Stomach (tissue), 9 donors: Measurements from ENCODE around the gene OR2A1. TPM values are rescaled to one million over a fixed set of nuclear protein-coding genes. Genes with fewer than 3 reads are reported as not detected.
"Not testable (repeated sequence)": the region's sequence is repeated elsewhere in the genome, so short reads cannot be mapped to it uniquely, and the experiment has no call there.

ENCODE experiments used
- DNase-seq, 2 donors: peaks; one replicate each; pipeline versions ENCODE4 v3.0.0 to v3.0.0-alpha.2; 2013 to 2019
- H3K27ac ChIP-seq, 5 donors: fragments of 200-600 bp in 4 of 5; sonication (generic) in 4 of 5; one replicate each; pipeline ENCODE4 v1.5.1; 2013 to 2019; ENCODE audit warnings: mild to moderate bottlenecking in 1 of 5, moderate library complexity in 1 of 5
- H3K27me3 ChIP-seq, 3 donors: fragments of 200-600 bp; sonication (generic); one replicate each; pipeline ENCODE4 v1.5.1; 2017 to 2019; ENCODE audit warnings: mixed run types in 1 of 3
- H3K36me3 ChIP-seq, 4 donors: fragments of 200-600 bp; sonication (generic); 1 replicate in 3 of 4; 2 replicates in 1 of 4; pipeline ENCODE4 v1.5.1; 2016 to 2019
- H3K4me1 ChIP-seq, 4 donors: fragments of 200-600 bp; sonication (generic); one replicate each; pipeline ENCODE4 v1.5.1; 2016 to 2019
- H3K4me3 ChIP-seq, 4 donors: fragments of 200-600 bp; sonication (generic) in 3 of 4; one replicate each; pipeline ENCODE4 v1.5.1; 2016 to 2019; ENCODE audit warnings: mild to moderate bottlenecking in 1 of 4
- H3K9me3 ChIP-seq, 4 donors: fragments of 200-600 bp; sonication (generic); one replicate each; pipeline ENCODE4 v1.5.1; 2016 to 2019
- WGBS, 5 donors: extraction: QIAGEN DNeasy Blood & Tissue Kit in 3 of 5; methylation state at CpG; one replicate each; pipeline versions ENCODE4 v1.1.5 to v1.1.7; 2013 to 2018; 5-methylcytosine and 5-hydroxymethylcytosine counted together
- intact Hi-C: fragments of 100-400 bp; cut with DNase I; formaldehyde crosslinking; loops from one replicate; pipeline ENCODE4 v1.15.1; 2023; ENCODE audit warnings: low total_unique reads
- polyA plus RNA-seq, 3 donors: library from polyadenylated mRNA; stranded (reverse); fragments of 200-250 nt; gene quantifications; one replicate each; pipeline ENCODE4 v1.2.3, GENCODE V29; 2013
- total RNA-seq, 5 donors: library from RNA; depleted of rRNA; stranded (reverse); fragments of >200 nt; gene quantifications; one replicate each; pipeline versions ENCODE4 v1.1.0 to v1.2.3, GENCODE V29; 2014 to 2016
- donor health status: healthy with polysubstance abuse.
- donor health status: Bipolar disorder and iron deficiency.
- donor health status: healthy.

OR2A1 gene
- total and polyA plus RNA-seq, 8 donors: 0.05 to 0.37 TPM; not detected in 6

DNA sequence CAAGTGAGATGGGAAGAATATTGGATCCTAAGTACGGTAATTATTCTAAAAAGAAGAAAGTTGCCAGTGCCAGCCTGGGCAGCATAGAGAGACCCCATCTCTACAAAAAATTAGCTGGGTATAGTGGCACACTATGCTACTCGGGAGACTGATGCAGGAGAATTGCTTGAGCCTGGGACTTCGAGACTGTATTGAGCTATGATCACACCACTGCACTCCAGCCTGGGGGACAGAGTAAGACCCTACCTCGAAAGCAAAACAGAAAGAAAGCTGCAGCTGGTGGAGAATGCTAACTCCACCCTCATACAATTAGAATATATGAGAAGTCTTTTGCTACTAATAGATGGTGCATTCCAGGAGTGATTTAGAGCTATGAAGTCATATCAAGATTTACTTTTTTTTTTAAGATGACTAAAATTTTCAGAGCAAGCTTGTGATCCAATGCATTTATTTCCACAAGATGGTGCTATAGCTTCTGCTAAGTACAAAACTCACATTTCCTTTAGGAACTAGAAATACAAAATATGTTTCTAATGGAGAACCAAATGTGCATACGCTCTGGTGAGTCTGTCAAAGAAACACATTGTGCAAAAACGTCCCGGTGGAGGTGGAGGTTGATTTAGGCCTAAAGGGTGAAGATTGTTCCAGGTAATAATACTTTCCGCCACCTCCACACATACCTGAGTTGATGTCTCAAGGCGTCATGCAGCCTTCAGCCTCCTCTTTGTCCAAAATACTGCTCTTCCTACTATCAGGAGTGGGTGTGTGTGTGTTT is 19.2 kb downstream of the OR2A1 start:
- DNase-seq, H3K9me3 ChIP-seq, H3K36me3 ChIP-seq, H3K27me3 ChIP-seq, intact Hi-C loops, H3K4me1 ChIP-seq, H3K27ac ChIP-seq, H3K4me3 ChIP-seq: not testable (repeated sequence)
- whole genome bisulfite sequencing, 5 donors: 86 to 100% (median 95%) methylated on average over 1 to 4 of the region's 9 CpGs

GRCh38 chr7:144331996-144332288 is 19.7 kb downstream of the OR2A1 start:
- 65 to 92% (median 83%) methylated on average over 1 to 2 of the region's 2 CpGs for WGBS, 5 donors

DNA sequence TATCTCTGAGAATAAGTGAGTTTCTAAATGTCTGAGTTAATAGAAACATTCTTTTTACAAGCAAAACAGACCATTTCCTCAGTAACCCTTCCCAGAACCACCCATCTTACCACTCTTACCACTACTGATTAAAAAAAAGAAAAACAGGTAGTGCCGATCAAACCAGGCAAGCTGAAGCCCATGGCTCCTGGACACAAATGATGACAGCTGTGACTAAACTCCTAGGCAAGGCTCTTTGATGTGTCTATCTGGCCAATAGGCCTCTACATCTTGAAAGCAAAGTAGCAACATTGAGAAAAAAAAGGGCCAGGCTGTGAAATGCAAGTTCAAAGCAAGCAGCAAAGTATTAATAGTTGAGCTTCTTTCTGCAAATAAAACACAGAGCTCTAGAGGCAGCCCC is 36.4 kb downstream of the OR2A1 start:
- DNase-seq, H3K27ac ChIP-seq, H3K4me1 ChIP-seq, intact Hi-C loops, H3K4me3 ChIP-seq, H3K36me3 ChIP-seq, H3K9me3 ChIP-seq, H3K27me3 ChIP-seq: not testable (repeated sequence)
- no CpG with 5 or more reads among the region's 1 CpG for WGBS, 5 donors

More at GRCh38 chr7:144331996-144332288, 19.7 kb downstream of the OR2A1 start:
- H3K27me3 ChIP-seq, H3K9me3 ChIP-seq, H3K4me1 ChIP-seq, intact Hi-C loops, H3K4me3 ChIP-seq, H3K36me3 ChIP-seq, DNase-seq, H3K27ac ChIP-seq: not testable (repeated sequence)

DNA sequence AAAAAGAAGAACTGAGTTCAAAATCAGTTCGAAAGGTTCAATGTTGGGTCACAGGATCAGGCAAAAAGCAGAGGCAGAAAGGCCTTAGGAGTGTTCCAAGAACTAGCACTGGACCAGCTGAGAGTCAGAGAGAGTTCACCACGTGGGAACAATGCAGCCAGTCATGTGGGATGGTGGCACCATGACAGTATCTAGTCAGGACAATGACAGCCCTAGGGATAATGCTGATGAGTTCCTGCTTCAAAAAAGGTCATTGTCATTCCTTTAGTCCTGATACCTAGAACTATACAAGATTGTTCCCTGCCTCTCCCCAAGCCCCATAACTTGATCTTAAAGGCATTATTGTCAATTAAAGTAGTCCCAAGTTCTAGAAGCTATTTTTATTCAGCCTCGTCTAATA is 39.4 kb downstream of the OR2A1 start:
- H3K27ac ChIP-seq, H3K4me1 ChIP-seq, intact Hi-C loops, H3K27me3 ChIP-seq, H3K36me3 ChIP-seq, H3K4me3 ChIP-seq, H3K9me3 ChIP-seq: not testable (repeated sequence)
- 47 to 88% (median 74%) methylated on average over 2 of the region's 3 CpGs for WGBS, 5 donors
- DNase-seq: peak in 1 of 2 donors; percentile 2

GRCh38 chr7:144355176-144355822 is 43.1 kb downstream of the OR2A1 start, which contains the start of gene ARHGEF5:
TSS of gene ARHGEF5 (plus strand) at chr7:144355402. CDS start at chr7:144362670, 7,268 bp downstream.
- H3K4me1 ChIP-seq, H3K27ac ChIP-seq, H3K9me3 ChIP-seq, H3K4me3 ChIP-seq, intact Hi-C loops, DNase-seq, H3K36me3 ChIP-seq, H3K27me3 ChIP-seq: not testable (repeated sequence)
- WGBS, 5 donors: no CpG with 5 or more reads among the region's 50 CpGs

- intact Hi-C loops, H3K27me3 ChIP-seq, H3K4me1 ChIP-seq, H3K27ac ChIP-seq, H3K9me3 ChIP-seq, DNase-seq, H3K36me3 ChIP-seq, H3K4me3 ChIP-seq: not testable (repeated sequence)
- no CpG with 5 or more reads among the region's 6 CpGs for WGBS, 5 donors
These were observed 44.0 kb downstream of the OR2A1 start for GRCh38 chr7:144356185-144356584.

DNA sequence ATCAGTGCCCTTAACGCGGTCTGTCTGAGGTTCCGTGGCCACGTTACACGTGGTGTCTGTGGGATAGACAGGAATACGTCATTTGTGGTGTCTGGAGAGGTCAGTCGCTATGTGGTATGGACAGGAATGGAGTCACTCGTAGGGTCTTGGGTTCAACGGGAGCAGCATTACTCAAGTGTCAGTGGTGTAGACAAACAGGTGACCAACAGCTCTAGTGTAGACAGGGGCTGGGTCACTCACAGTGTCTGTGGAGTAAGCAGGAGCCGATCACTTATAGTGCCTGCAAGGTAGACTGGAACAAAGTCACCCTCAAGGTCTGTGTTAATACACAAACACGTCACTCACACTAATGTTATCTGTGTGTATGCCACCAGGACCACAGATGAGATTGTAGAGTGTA is 44.6 kb downstream of the OR2A1 start:
- H3K9me3 ChIP-seq, H3K4me3 ChIP-seq, H3K36me3 ChIP-seq, H3K4me1 ChIP-seq, DNase-seq, H3K27ac ChIP-seq, H3K27me3 ChIP-seq, intact Hi-C loops: not testable (repeated sequence)
- 83 to 100% (median 85%) methylated on average over 2 of the region's 11 CpGs; no CpG with 5 or more reads in 2 of the 5 donors for WGBS, 5 donors

DNA sequence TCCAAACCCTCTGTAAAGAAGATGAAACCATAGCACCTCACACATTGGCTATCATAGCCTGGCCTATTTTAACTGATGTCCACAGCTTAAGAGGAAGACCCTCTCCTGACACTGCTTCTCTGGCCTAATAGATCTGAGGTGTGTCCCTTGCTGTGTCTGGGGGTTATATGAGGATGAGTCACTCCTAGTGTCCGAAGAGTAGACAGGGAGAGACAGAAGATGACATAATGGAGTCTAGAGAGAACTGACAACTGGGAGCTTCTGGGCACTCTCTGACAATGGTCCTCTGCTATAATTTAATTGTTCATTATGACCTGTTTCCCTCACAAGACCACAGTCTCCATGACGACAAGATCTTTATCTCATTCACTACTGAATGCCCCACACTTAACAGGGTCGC is 49.8 kb downstream of the OR2A1 start:
- H3K36me3 ChIP-seq, H3K27ac ChIP-seq, intact Hi-C loops, H3K4me3 ChIP-seq, DNase-seq, H3K27me3 ChIP-seq, H3K4me1 ChIP-seq, H3K9me3 ChIP-seq: not testable (repeated sequence)
- no CpG with 5 or more reads among the region's 3 CpGs for WGBS, 5 donors

DNA sequence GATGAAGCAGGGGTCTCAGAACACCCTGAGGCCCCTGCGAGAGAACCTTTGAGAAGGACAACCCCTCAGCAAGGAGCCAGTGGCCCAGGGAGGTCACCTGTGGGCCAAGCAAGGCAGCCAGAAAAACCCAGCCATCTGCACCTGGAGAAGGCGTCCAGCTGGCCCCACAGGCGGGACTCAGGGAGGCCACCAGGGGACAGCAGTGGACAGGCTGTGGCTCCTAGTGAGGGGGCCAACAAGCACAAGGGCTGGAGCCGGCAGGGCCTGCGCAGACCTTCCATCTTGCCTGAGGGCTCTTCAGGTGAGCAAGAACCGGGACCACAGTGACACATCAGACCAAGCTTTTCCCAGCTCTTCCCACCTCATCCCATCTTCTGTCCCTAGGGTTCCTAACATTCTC is 53.3 kb downstream of the OR2A1 start:
- H3K4me3 ChIP-seq, DNase-seq, H3K27me3 ChIP-seq, H3K4me1 ChIP-seq, H3K9me3 ChIP-seq, H3K27ac ChIP-seq, intact Hi-C loops, H3K36me3 ChIP-seq: not testable (repeated sequence)
- no CpG with 5 or more reads among the region's 6 CpGs for WGBS, 5 donors

- DNase-seq, H3K36me3 ChIP-seq, H3K4me1 ChIP-seq, H3K4me3 ChIP-seq, H3K9me3 ChIP-seq, H3K27me3 ChIP-seq, intact Hi-C loops, H3K27ac ChIP-seq: not testable (repeated sequence)
- WGBS, 5 donors: no CpG with 5 or more reads among the region's 9 CpGs
These were observed 55.0 kb downstream of the OR2A1 start for GRCh38 chr7:144367250-144367649.

DNA sequence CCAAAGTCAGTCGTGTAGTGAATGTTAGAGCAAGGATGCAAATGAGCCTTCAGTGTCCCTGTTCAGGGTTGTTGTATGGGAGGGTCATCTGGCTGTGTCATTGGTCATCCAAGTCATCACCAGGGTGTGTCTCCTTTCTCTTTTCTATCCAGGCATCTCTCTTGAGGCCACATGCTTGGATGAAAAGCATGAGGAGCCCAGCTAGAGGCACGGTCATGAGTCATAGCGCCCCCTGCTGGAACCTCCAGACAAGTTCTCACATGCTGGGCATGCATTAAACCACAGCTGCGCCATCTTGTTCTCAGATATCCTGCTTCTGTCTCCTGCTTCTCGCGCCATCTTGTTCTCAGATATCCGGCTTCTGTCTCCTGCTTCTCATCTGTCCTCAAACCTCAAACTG is 57.0 kb downstream of the OR2A1 start:
- H3K27ac ChIP-seq, H3K9me3 ChIP-seq, DNase-seq, H3K36me3 ChIP-seq, H3K4me3 ChIP-seq, intact Hi-C loops, H3K4me1 ChIP-seq, H3K27me3 ChIP-seq: not testable (repeated sequence)
- 99% methylated on average over 4 of the region's 7 CpGs; no CpG with 5 or more reads in 4 of the 5 donors for WGBS, 5 donors
